Stimulated activated memory B cell treated with anti-CD40 and anti-IgM and Interleukin-4, amounts not matched to agents 10 μg/mL and 1 μg/mL and 100 μg/mL, for 72 hours (primary cell): Measurements from ENCODE around the gene RNF152.
"Not testable (repeated sequence)": the region's sequence is repeated elsewhere in the genome, so short reads cannot be mapped to it uniquely, and the experiment has no call there.

Source experiments
- ATAC-seq: fragments of 150-1000 bp; cut with Tn5 transposase; 2 replicates; pipeline ENCODE4 v1.10.0; 2021
- H3K27ac Mint-ChIP-seq: one replicate; pipeline ENCODE4 v1.8.0; 2022; ENCODE audit warnings: mild to moderate bottlenecking, mixed read lengths
- H3K27me3 Mint-ChIP-seq: one replicate; pipeline ENCODE4 v1.8.0; 2022; ENCODE audit warnings: mixed read lengths
- H3K36me3 Mint-ChIP-seq: one replicate; pipeline ENCODE4 v1.8.0; 2022; ENCODE audit warnings: mixed read lengths
- H3K4me1 Mint-ChIP-seq: one replicate; pipeline ENCODE4 v1.8.0; 2022; ENCODE audit warnings: mixed read lengths
- H3K4me3 Mint-ChIP-seq: one replicate; pipeline ENCODE4 v1.8.0; 2022; ENCODE audit warnings: mild to moderate bottlenecking, moderate library complexity, mixed read lengths
- H3K9me3 Mint-ChIP-seq: one replicate; pipeline ENCODE4 v1.8.0; 2022; ENCODE audit warnings: mixed read lengths

RNF152 gene

DNA sequence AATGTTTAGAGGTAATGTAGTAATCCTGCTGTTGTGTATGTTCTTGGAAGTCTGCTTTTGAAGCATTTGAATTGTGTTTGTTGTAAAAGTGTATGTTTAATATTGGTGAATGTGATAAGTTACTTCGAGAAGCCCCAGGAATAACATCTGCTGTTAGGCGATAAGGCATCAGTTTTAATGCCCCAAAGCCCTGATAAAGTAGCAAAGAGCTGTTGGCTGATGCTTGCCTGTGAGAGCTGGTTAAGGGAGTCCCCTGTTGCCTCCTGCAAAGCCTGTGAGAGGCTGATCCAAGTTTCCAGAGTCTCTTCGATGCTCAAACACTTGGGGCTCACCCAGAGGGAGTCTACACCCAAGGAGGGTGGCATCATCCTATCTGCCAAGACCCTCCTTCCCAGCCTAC, 110.3 kb downstream of the RNF152 start:
- H3K27ac Mint-ChIP-seq = no peak overlapping the region
- H3K4me3 Mint-ChIP-seq = no peak overlapping the region
- H3K4me1 Mint-ChIP-seq = no peaks in the 10 kb centered on the region
- H3K9me3 Mint-ChIP-seq = peaks cover 7% of the 10 kb centered on the region
- H3K36me3 Mint-ChIP-seq = no peaks in the 10 kb centered on the region
- ATAC-seq = no peak
- no peaks in the 10 kb centered on the region for H3K27me3 Mint-ChIP-seq

DNA sequence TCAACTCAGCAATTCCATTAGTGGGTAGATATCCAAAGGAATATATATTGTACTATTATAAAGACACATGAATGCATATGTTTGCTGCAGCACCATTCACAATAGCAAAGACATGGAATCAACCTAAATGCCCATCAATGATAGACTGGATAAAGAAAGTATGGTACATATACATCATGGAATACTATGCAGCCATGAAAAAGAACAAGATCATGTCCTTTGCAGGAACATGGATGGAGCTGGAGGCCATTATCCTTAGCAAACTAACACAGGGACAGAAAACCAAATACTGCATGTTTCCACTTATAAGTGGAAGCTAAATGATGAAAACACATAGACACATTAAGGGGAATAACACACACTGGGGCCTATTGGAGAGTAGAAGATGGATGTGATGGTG, 116.6 kb downstream of the RNF152 start:
- H3K27me3 Mint-ChIP-seq, ATAC-seq, H3K9me3 Mint-ChIP-seq, H3K4me3 Mint-ChIP-seq, H3K36me3 Mint-ChIP-seq, H3K27ac Mint-ChIP-seq, H3K4me1 Mint-ChIP-seq: not testable (repeated sequence)

- peaks cover 9% of the 10 kb centered on the region for H3K9me3 Mint-ChIP-seq
- H3K4me1 Mint-ChIP-seq = no peaks in the 10 kb centered on the region
- ATAC-seq = no peak
- H3K36me3 Mint-ChIP-seq = no peaks in the 10 kb centered on the region
- H3K4me3 Mint-ChIP-seq = no peak overlapping the region
- H3K27ac Mint-ChIP-seq = no peak overlapping the region
- no peaks in the 10 kb centered on the region for H3K27me3 Mint-ChIP-seq
Measured at GRCh38 chr18:61774846-61775245, 118.0 kb downstream of the RNF152 start.

DNA sequence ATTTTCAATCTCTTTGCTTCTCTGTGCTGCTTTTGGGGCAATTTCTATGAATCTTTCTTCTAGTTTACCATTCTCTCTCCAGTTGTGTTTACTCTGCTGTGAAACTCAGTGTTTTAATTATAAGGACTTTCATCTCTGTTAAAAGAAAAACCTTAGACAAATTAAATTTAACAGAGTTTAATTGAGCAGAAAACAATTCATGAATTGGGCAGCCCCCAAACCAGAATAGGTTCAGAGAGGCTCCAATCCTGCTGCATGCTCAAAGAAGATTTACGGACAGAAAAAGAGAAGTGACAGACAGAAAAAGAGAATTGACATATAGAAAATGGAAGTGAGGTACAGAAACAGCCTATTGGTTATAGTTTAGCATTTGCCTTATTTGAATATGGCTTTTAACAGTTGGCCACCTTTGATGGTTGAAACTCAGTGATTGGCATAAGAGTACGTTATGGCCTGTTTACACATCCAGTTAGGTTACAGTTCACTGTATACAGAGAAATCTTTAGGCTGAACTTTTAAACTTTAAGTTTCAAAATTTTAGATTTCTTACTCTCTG, 120.4 kb downstream of the RNF152 start:
- Mint-ChIP-seq H3K36me3 (no peaks in the 10 kb centered on the region), H3K9me3 (peaks cover 7% of the 10 kb centered on the region), H3K4me1 (no peaks in the 10 kb centered on the region), H3K27me3 (no peaks in the 10 kb centered on the region), H3K4me3 (no peak overlapping the region), H3K27ac (no peak overlapping the region)
- ATAC-seq = no peak

DNA sequence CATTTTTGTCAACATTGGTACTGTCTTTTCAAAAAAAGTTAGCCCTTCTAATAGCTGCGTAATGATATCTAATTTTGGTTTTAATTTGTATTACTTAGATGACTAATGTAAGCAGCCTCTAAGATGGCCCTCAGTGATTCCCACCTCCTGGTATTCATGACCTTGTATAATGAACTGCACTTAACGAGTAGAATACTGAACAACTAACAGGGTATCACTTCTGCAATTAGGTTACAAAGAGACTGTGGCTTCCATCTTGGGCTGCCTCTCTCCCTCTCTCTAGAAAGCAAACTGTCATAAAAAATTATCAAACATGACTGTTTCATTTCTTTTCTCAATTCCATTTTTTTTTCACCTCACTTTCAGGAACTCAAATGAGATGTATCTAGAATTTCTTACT, 120.9 kb downstream of the RNF152 start:
- no peaks in the 10 kb centered on the region for H3K4me1 Mint-ChIP-seq
- no peak for ATAC-seq
- no peak overlapping the region for H3K4me3 Mint-ChIP-seq
- H3K27me3 Mint-ChIP-seq = no peaks in the 10 kb centered on the region
- peaks cover 7% of the 10 kb centered on the region for H3K9me3 Mint-ChIP-seq
- no peaks in the 10 kb centered on the region for H3K36me3 Mint-ChIP-seq
- no peak overlapping the region for H3K27ac Mint-ChIP-seq

DNA sequence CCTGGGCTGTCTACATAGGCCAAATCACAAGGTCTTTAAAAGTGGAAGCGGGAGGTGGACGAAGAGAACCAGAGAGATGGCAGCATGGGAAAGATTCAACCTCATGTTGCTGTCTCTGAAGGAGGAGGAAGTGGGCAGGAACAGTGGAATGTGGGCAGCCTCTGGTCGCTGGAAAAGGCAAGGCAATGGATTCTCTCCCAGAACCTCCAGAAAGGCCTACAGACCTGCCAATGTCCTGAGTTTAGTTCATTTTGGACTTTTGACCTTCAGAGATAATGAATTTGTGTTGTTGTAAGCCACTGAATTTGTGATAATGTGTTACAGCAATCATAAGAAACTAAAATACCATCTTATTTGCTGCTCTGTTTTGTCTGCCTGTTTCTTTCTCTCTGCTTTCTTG, 122.5 kb downstream of the RNF152 start:
- Mint-ChIP-seq H3K4me1 (no peaks in the 10 kb centered on the region), H3K4me3 (no peak overlapping the region), H3K9me3 (peaks cover 2% of the 10 kb centered on the region), H3K36me3 (no peaks in the 10 kb centered on the region), H3K27me3 (no peaks in the 10 kb centered on the region), H3K27ac (no peak overlapping the region)
- no peak for ATAC-seq

DNA sequence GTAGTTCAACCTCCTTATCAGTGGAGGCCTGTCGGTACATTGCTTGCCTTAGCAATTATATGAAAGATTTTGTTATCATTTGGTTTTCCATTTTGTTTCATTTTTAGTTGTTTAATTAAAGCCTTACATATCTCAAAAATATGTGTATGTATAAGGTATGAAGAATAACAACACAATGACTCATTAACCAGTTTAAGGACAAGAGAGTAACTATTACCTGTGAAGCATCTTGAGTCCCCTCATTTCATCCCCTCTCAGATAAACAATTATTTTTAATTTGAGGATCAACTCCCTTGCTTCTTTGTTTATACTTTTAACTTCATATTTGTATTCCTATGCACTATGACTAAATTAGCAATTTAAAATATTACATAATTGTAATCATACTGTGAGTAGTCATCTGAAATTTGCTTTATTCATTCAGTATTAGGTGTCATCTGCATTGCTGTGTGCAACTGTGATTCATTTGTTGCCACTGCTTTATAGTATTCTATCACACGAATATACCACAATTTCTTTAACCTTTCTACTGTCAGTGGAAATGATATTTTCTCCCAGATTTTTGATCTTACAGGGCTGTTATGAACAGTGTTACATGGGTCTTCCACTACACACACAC, 126.4 kb downstream of the RNF152 start:
- Mint-ChIP-seq H3K9me3 (peaks cover 2% of the 10 kb centered on the region), H3K4me1 (no peaks in the 10 kb centered on the region), H3K4me3 (no peak overlapping the region), H3K27me3 (peaks cover 1% of the 10 kb centered on the region), H3K36me3 (no peaks in the 10 kb centered on the region), H3K27ac (no peak overlapping the region)
- ATAC-seq = no peak

GRCh38 chr18:61765097-61765496, 127.7 kb downstream of the RNF152 start:
- Mint-ChIP-seq H3K27me3 (peaks cover 10% of the 10 kb centered on the region), H3K4me3 (no peak overlapping the region)

GRCh38 chr18:61764381-61764780, 128.4 kb downstream of the RNF152 start:
- ATAC-seq = no peak
- Mint-ChIP-seq H3K4me3 (no peak overlapping the region), H3K27me3 (peaks cover 10% of the 10 kb centered on the region), H3K9me3 (peaks cover 6% of the 10 kb centered on the region), H3K36me3 (no peaks in the 10 kb centered on the region), H3K27ac (no peak overlapping the region), H3K4me1 (no peaks in the 10 kb centered on the region)

More at GRCh38 chr18:61765097-61765496, 127.7 kb downstream of the RNF152 start:
- H3K4me1 Mint-ChIP-seq = no peaks in the 10 kb centered on the region
- peaks cover 5% of the 10 kb centered on the region for H3K9me3 Mint-ChIP-seq
- no peaks in the 10 kb centered on the region for H3K36me3 Mint-ChIP-seq
- no peak overlapping the region for H3K27ac Mint-ChIP-seq
- no peak for ATAC-seq

- Mint-ChIP-seq H3K4me1 (no peaks in the 10 kb centered on the region), H3K27ac (no peak overlapping the region), H3K36me3 (no peaks in the 10 kb centered on the region), H3K4me3 (no peak overlapping the region), H3K9me3 (peaks cover 4% of the 10 kb centered on the region), H3K27me3 (peaks cover 10% of the 10 kb centered on the region)
- no peak for ATAC-seq
Measured at GRCh38 chr18:61761875-61762274, 130.9 kb downstream of the RNF152 start.
